Fibroblast of lung (primary cell): ENCODE results near the gene EFCAB5.

Experiments
- EZH2 ChIP-seq: IDR thresholded peaks from 2 replicates; pipeline ENCODE4 v1.5.1; 2012; ENCODE audit warnings: low read length, control low read depth, mild to moderate bottlenecking; ENCODE audit errors: missing control alignments
- TF ChIP-seq, protein P1 (sequence below), 2 donors: IDR thresholded peaks in 1 of 2; conservative IDR thresholded peaks in 1 of 2; 1 replicate in 1 of 2; 2 replicates in 1 of 2; pipeline ENCODE4 v1.5.1; 2011 to 2012; ENCODE audit warnings: low read length in 2 of 2, control low read depth in 1 of 2, inconsistent platforms in 1 of 2, low read depth in 1 of 2, mild to moderate bottlenecking in 1 of 2

DNA sequence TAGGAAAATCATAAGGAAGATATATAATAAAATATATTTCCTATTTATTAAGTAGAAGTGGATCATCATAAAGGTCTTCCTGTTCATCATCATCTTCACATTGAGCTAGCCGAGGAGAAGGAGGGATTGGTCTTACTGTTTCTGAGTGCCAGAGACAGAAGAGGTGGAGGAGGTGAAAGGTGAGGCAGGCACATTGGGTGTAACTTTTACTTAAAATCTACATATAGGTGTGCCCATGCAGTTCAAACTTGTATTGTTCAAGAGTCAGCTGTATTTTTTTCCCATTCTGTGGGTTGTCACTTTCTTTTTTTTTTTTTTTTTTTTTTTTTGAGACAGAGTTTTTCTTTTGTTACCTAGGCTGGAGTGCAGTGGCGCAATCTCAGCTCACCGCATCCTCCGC lies 210.0 kb downstream of the EFCAB5 start:
- TF ChIP-seq, protein P1, sequence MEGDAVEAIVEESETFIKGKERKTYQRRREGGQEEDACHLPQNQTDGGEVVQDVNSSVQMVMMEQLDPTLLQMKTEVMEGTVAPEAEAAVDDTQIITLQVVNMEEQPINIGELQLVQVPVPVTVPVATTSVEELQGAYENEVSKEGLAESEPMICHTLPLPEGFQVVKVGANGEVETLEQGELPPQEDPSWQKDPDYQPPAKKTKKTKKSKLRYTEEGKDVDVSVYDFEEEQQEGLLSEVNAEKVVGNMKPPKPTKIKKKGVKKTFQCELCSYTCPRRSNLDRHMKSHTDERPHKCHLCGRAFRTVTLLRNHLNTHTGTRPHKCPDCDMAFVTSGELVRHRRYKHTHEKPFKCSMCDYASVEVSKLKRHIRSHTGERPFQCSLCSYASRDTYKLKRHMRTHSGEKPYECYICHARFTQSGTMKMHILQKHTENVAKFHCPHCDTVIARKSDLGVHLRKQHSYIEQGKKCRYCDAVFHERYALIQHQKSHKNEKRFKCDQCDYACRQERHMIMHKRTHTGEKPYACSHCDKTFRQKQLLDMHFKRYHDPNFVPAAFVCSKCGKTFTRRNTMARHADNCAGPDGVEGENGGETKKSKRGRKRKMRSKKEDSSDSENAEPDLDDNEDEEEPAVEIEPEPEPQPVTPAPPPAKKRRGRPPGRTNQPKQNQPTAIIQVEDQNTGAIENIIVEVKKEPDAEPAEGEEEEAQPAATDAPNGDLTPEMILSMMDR (conservative IDR thresholded peaks at IDR 0.05 in 1 of 2, IDR thresholded peaks at IDR 0.05 in 1 of 2; ENCODE audit: low read depth in 1 of 2, low read length in 2 of 2): no peak
- no peak for TF ChIP-seq EZH2
